CD4-positive, alpha-beta T cell (primary cell): ENCODE measurements around the gene PDLIM1. TPM values are rescaled to one million over a fixed set of nuclear protein-coding genes. Genes with fewer than 3 reads are reported as not detected.

ENCODE experiments used
- ATAC-seq: fragments of 200-7000 bp; cut with Tn5 transposase; one replicate; pipeline ENCODE4 v1.10.0; 2022; ENCODE audit warnings: mild to moderate bottlenecking; ENCODE audit not compliant: poor library complexity
- CTCF ChIA-PET: fragments of 350-600 bp; sonication (Branson Sonifier 250); formaldehyde crosslinking; loops from one replicate; lab custom pipeline; 2021; ENCODE audit warnings: antibody characterized with exemption, inconsistent platforms; lab: Charles Lee
- POLR2A ChIA-PET: fragments of 350-600 bp; sonication (Branson Sonifier 250); formaldehyde crosslinking; loops from one replicate; lab custom pipeline; 2021; ENCODE audit warnings: antibody characterized with exemption, inconsistent platforms; lab: Charles Lee
- DNase-seq, 14 experiments: peaks; one replicate each; pipeline ENCODE4 v3.0.0-alpha.2; 2013 to 2020; ENCODE audit warnings: mixed read lengths in 2 of 14
- H3K27ac ChIP-seq, 2 donors: one replicate each; pipeline versions ENCODE4 v1.5.1 to v1.7.0; 2013; ENCODE audit warnings: low read length in 2 of 2, low read depth in 1 of 2, mild to moderate bottlenecking in 1 of 2
- H3K27me3 ChIP-seq, 2 experiments: 1 replicate in 1 of 2; 2 replicates in 1 of 2; pipeline versions ENCODE4 v1.6.1 to v1.7.0; 2013; ENCODE audit warnings: low read length in 2 of 2, control low read depth in 1 of 2, mild to moderate bottlenecking in 1 of 2, moderate library complexity in 1 of 2; ENCODE audit not compliant: insufficient read depth in 2 of 2, control insufficient read depth in 1 of 2
- H3K36me3 ChIP-seq: one replicate; pipeline ENCODE4 v1.6.1; 2013; ENCODE audit warnings: low read length, control low read depth; ENCODE audit not compliant: insufficient read depth
- H3K4me1 ChIP-seq: one replicate; pipeline ENCODE4 v1.6.1; 2013; ENCODE audit warnings: low read length, control low read depth; ENCODE audit not compliant: insufficient read depth
- H3K4me3 ChIP-seq: one replicate; pipeline ENCODE4 v1.5.1; 2013; ENCODE audit warnings: mild to moderate bottlenecking, low read length, moderate library complexity
- H3K9me3 ChIP-seq, 2 experiments: 1 replicate in 1 of 2; 2 replicates in 1 of 2; pipeline versions ENCODE4 v1.6.1 to v1.7.0; 2013; ENCODE audit warnings: low read length in 2 of 2, mild to moderate bottlenecking in 2 of 2, control low read depth in 1 of 2, moderate library complexity in 1 of 2; ENCODE audit not compliant: control insufficient read depth in 1 of 2, insufficient read depth in 1 of 2
- H3K27ac Mint-ChIP-seq: one replicate; pipeline ENCODE4 v1.8.0; 2020; ENCODE audit warnings: mixed read lengths
- H3K27me3 Mint-ChIP-seq: one replicate; pipeline ENCODE4 v1.8.0; 2021; ENCODE audit warnings: mixed read lengths
- H3K36me3 Mint-ChIP-seq: one replicate; pipeline ENCODE4 v1.8.0; 2021; ENCODE audit warnings: low read depth, mixed read lengths
- H3K4me1 Mint-ChIP-seq: one replicate; pipeline ENCODE4 v1.8.0; 2021; ENCODE audit warnings: low read depth, mixed read lengths
- H3K4me3 Mint-ChIP-seq: one replicate; pipeline ENCODE4 v1.8.0; 2020; ENCODE audit warnings: mild to moderate bottlenecking, mixed read lengths
- H3K9me3 Mint-ChIP-seq: one replicate; pipeline ENCODE4 v1.8.0; 2020; ENCODE audit warnings: mixed read lengths
- CTCF ChIP-seq: fragments of 200-600 bp; IDR thresholded peaks from one replicate; pipeline ENCODE4 v1.8.0; 2022; ENCODE audit warnings: antibody characterized with exemption, mild to moderate bottlenecking
- intact Hi-C, 2 experiments: fragments of 100-400 bp; cut with DNase I in 1 of 2; cut with micrococcal nuclease in 1 of 2; formaldehyde crosslinking; loops; one replicate each; pipeline versions ENCODE4 v1.15.1 to v1.9.0; 2023 to 2025; cut with DNase I, micrococcal nuclease
- total RNA-seq, 174 experiments: library from RNA in 2 of 174; stranded (reverse) in 2 of 174; gene quantifications; one replicate each; pipeline ENCODE4 v1.2.3 and lab custom pipeline; 2021 to 2026

Gene PDLIM1
- total RNA-seq, 2 experiments from 2014 or later = 0.41 to 0.75 TPM

- no peaks in the 10 kb centered on the region for H3K4me1 Mint-ChIP-seq
- no peak overlapping the region for H3K27ac Mint-ChIP-seq
- intact Hi-C loops = loop anchor here in 1 of 2 experiments (10.0 kb wide), 1 partner anchor 356 kb away; no protein-coding TSS in a partner anchor
- ATAC-seq = no peak
- ChIA-PET CTCF (no interaction called here), POLR2A (no interaction called here)
- Histone ChIP-seq H3K4me1 (no peaks in the 10 kb centered on the region), H3K27ac (no peak overlapping the region), H3K9me3 (no peaks in the 10 kb centered on the region), H3K27me3 (no peaks in the 10 kb centered on the region), H3K36me3 (no peaks in the 10 kb centered on the region), H3K4me3 (no peak overlapping the region)
- peaks cover 26% of the 10 kb centered on the region for H3K27me3 Mint-ChIP-seq
- H3K36me3 Mint-ChIP-seq = no peaks in the 10 kb centered on the region
- no peaks in the 10 kb centered on the region for H3K9me3 Mint-ChIP-seq
- DNase-seq = no peak
- TF ChIP-seq CTCF = no peak
- H3K4me3 Mint-ChIP-seq = no peak overlapping the region
These were observed 41.8 kb downstream of the PDLIM1 start for GRCh38 chr10:95248989-95249388.

GRCh38 chr10:95247881-95248583, 42.8 kb downstream of the PDLIM1 start:
- no peak overlapping the region for H3K27ac Mint-ChIP-seq
- intact Hi-C loops = loop anchor here (2.0 to 10.0 kb wide), 3 partner anchors 115 to 357 kb away; no protein-coding TSS in a partner anchor
- H3K36me3 ChIP-seq = no peaks in the 10 kb centered on the region

GRCh38 chr10:95247200-95247880, 43.5 kb downstream of the PDLIM1 start:
- no peaks in the 10 kb centered on the region for H3K4me1 ChIP-seq
- no peaks in the 10 kb centered on the region for H3K9me3 ChIP-seq
- intact Hi-C loops = loop anchor here (2.0 to 10.0 kb wide), 3 partner anchors 115 to 357 kb away; no protein-coding TSS in a partner anchor
- POLR2A ChIA-PET = no interaction called here
- H3K27me3 ChIP-seq = no peaks in the 10 kb centered on the region
- Mint-ChIP-seq H3K27ac (no peak overlapping the region), H3K4me1 (no peaks in the 10 kb centered on the region), H3K9me3 (no peaks in the 10 kb centered on the region), H3K27me3 (peaks cover 17% of the 10 kb centered on the region), H3K4me3 (no peak overlapping the region), H3K36me3 (no peaks in the 10 kb centered on the region)
- CTCF ChIA-PET = interaction anchor here (1.0 kb wide), 1 partner anchor 116 kb away, joined by 4 read pairs; no protein-coding TSS in a partner anchor
- no peak for DNase-seq
- H3K27ac ChIP-seq = no peak overlapping the region
- no peaks in the 10 kb centered on the region for H3K36me3 ChIP-seq
- no peak overlapping the region for H3K4me3 ChIP-seq
- no peak for ATAC-seq
- no peak for TF ChIP-seq CTCF

More at GRCh38 chr10:95247881-95248583, 42.8 kb downstream of the PDLIM1 start:
- ChIA-PET CTCF (no interaction called here), POLR2A (no interaction called here)
- no peaks in the 10 kb centered on the region for H3K4me1 ChIP-seq
- H3K4me3 ChIP-seq = no peak overlapping the region
- H3K27ac ChIP-seq = no peak overlapping the region
- no peak for ATAC-seq
- Mint-ChIP-seq H3K36me3 (no peaks in the 10 kb centered on the region), H3K4me3 (no peak overlapping the region), H3K27me3 (peaks cover 24% of the 10 kb centered on the region), H3K4me1 (no peaks in the 10 kb centered on the region), H3K9me3 (no peaks in the 10 kb centered on the region)
- DNase-seq = no peak
- H3K27me3 ChIP-seq = no peaks in the 10 kb centered on the region
- no peak for TF ChIP-seq CTCF
- no peaks in the 10 kb centered on the region for H3K9me3 ChIP-seq
